AG04450 (cell line): ENCODE measurements around the gene DPYD. TPM values are rescaled to one million over a fixed set of nuclear protein-coding genes. Genes with fewer than 3 reads are reported as not detected.

Experiments
- CTCF ChIA-PET: fragments of 300-600, 350-600 bp; formaldehyde crosslinking; extraction: SDS; loops from one replicate; lab custom pipeline; 2022; ENCODE audit warnings: antibody characterized with exemption, inconsistent platforms; lab: Charles Lee
- POLR2A ChIA-PET: fragments of 350-600 bp; formaldehyde crosslinking; extraction: SDS; loops from one replicate; lab custom pipeline; 2021; ENCODE audit warnings: antibody characterized with exemption, inconsistent platforms; lab: Yijun Ruan, JAX
- DNase-seq: peaks from one replicate; pipeline ENCODE4 v3.0.0-alpha.2; 2011; ENCODE audit warnings: low read depth, low spot score
- H3K27ac ChIP-seq: one replicate; pipeline ENCODE4 v1.5.1; 2012; ENCODE audit warnings: low read depth, low read length, control low read depth
- H3K27me3 ChIP-seq: one replicate; pipeline ENCODE4 v1.6.0; 2012; ENCODE audit warnings: low read length; ENCODE audit not compliant: control insufficient read depth, insufficient read depth
- H3K4me3 ChIP-seq: 2 replicates; pipeline ENCODE4 v1.5.1; 2011; ENCODE audit warnings: mild to moderate bottlenecking, low read depth, low read length, control low read depth
- H3K9me3 ChIP-seq: 2 replicates; pipeline ENCODE4 v1.5.1; 2012; ENCODE audit warnings: low read length; ENCODE audit not compliant: control insufficient read depth, insufficient read depth
- polyA plus RNA-seq: library from polyadenylated mRNA; depleted of rRNA; stranded (reverse); fragments of >200 nt; gene quantifications from 2 replicates; pipeline ENCODE4 v1.2.3, GENCODE V29; 2011
- TF ChIP-seq, protein P1 (sequence below): IDR thresholded peaks from 2 replicates; pipeline ENCODE4 v1.5.1; 2011; ENCODE audit warnings: low read depth, low read length, control low read depth, inconsistent platforms

DPYD gene
- polyA plus RNA-seq, 1 experiment: 21.4 TPM

DNA sequence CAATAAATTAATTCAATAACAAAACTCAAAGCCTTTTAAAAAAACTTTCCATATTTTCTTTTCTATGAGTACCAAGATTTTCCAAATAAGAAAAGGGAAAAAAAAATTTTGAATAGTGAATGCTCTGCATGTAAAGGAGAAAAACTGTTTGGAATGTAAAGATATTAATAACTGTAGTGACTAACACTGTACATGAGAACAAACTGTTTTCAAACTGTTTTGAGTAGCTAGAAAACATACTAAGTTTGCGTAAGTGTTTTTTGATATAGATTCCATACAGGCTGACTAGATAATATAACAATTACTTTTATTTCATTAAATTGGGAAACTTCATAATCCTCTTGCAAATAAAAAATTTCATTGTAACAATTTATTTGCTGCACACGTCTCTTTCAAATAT lies 150.5 kb downstream of the DPYD start:
- peaks cover 3% of the 10 kb centered on the region; the same call in 1 of the 2 replicates for H3K9me3 ChIP-seq
- H3K27ac ChIP-seq: no peak overlapping the region
- H3K4me3 ChIP-seq: no peak overlapping the region
- no peaks in the 10 kb centered on the region for H3K27me3 ChIP-seq
- TF ChIP-seq, protein P1, sequence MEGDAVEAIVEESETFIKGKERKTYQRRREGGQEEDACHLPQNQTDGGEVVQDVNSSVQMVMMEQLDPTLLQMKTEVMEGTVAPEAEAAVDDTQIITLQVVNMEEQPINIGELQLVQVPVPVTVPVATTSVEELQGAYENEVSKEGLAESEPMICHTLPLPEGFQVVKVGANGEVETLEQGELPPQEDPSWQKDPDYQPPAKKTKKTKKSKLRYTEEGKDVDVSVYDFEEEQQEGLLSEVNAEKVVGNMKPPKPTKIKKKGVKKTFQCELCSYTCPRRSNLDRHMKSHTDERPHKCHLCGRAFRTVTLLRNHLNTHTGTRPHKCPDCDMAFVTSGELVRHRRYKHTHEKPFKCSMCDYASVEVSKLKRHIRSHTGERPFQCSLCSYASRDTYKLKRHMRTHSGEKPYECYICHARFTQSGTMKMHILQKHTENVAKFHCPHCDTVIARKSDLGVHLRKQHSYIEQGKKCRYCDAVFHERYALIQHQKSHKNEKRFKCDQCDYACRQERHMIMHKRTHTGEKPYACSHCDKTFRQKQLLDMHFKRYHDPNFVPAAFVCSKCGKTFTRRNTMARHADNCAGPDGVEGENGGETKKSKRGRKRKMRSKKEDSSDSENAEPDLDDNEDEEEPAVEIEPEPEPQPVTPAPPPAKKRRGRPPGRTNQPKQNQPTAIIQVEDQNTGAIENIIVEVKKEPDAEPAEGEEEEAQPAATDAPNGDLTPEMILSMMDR: no peak
- ChIA-PET CTCF (no interaction called here), POLR2A (no interaction called here)
- DNase-seq: no peak

DNA sequence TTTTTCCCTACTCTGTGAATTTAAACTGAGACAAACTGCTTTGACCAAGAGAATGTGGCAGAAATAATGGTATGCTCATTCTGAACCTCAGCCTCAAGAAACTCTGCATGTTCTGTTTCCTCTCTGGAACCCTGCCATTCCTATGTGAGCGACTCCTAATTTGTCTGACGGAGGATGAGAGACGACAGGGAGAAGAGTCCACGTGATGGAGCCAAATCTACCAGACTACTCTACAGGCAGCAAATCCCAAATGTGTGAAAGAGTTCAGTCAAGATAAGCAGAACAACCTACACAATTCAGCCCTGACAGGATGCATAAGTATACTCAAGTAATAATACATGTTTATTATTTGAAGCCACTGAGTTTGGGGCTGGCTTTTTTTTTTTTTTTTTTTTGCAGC lies 153.5 kb downstream of the DPYD start:
- H3K9me3 ChIP-seq: no peaks in the 10 kb centered on the region
- ChIA-PET POLR2A (no interaction called here), CTCF (no interaction called here)
- TF ChIP-seq, protein P1: no peak
- no peak overlapping the region for H3K27ac ChIP-seq
- DNase-seq: no peak
- H3K4me3 ChIP-seq: no peak overlapping the region
- H3K27me3 ChIP-seq: no peaks in the 10 kb centered on the region

DNA sequence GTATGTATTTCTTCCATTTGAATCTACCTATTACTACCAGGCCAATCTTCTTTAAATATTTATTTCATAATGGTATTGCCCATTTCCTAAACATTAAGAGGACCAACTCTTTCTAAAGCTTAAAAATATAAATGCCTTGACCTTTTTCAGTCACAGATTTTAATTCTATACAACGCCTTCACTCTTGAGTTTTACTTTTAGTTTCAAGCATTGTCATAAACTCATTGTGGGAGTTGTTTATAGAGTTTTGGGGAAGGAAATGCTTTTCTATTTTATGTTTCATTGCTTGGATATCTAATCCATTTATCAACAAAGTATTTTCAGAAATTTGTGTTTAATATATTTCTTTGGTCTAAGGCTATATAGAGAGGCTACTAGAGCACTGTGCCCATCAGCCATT lies 155.8 kb downstream of the DPYD start:
- no peak for DNase-seq
- CTCF ChIA-PET: no interaction called here
- H3K4me3 ChIP-seq: no peak overlapping the region
- TF ChIP-seq, protein P1: no peak
- H3K27me3 ChIP-seq: no peaks in the 10 kb centered on the region
- no peaks in the 10 kb centered on the region for H3K9me3 ChIP-seq
- POLR2A ChIA-PET: no interaction called here
- no peak overlapping the region for H3K27ac ChIP-seq

DNA sequence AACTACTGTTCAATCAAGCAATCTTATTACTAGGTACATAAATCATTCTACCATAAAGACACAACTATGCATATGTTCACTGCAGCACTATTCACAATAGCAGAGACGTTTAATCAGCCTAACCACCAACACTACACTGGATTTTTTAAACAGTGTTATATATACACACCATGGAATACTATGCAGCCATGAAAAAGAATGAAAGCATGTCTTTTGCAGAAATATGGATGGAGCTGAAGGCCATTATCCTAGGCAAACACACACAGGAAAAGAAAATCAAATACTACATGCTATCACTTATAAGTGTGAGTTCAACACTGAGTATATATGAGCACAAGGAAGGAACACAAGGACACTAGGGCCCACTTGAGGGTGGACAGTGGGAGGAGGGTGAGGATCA lies 159.2 kb downstream of the DPYD start:
- CTCF ChIA-PET: no interaction called here

DNA sequence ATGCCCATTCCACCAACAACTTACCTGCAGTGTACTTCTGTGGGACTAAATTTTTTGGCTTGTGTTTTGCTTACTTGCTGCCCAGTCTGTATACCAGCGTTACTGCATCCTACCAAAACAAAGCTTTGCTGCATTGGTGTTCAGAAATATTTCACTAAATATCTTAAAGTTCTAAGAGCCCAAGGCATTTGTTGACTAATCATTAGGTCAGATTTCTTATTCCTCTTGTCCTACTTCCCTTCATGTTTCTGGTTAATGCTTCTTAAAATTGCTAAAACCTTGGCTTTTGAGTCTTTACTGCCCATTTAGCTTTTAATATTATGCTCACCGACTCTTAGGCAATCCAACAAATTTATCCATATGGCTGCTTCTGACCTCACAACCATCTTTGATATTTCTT lies 161.8 kb downstream of the DPYD start:
- DNase-seq: no peak
- no peak overlapping the region for H3K27ac ChIP-seq
- H3K9me3 ChIP-seq: no peaks in the 10 kb centered on the region
- H3K27me3 ChIP-seq: no peaks in the 10 kb centered on the region
- CTCF ChIA-PET: interaction anchor here (1.2 kb wide), 1 partner anchor 292 kb away, joined by 3 read pairs; no protein-coding TSS in a partner anchor
- TF ChIP-seq, protein P1: no peak
- POLR2A ChIA-PET: no interaction called here
- no peak overlapping the region for H3K4me3 ChIP-seq

More for the DNA sequence above, 159.2 kb downstream of the DPYD start:
- no peak overlapping the region for H3K27ac ChIP-seq
- H3K4me3 ChIP-seq: no peak overlapping the region
- H3K9me3 ChIP-seq: no peaks in the 10 kb centered on the region
- TF ChIP-seq, protein P1: no peak
- H3K27me3 ChIP-seq: no peaks in the 10 kb centered on the region
- no peak for DNase-seq
- POLR2A ChIA-PET: no interaction called here
